K562 (cell line): ENCODE results near the gene CD164. TPM values are rescaled to one million over a fixed set of nuclear protein-coding genes. Genes with fewer than 3 reads are reported as not detected.
A peak's percentile ranks its signal among the peaks of the same experiment; 100 is the strongest.

Source experiments
- ATAC-seq: fragments of 200-7000 bp; cut with Tn5 transposase; 3 replicates; pipeline ENCODE4 v1.9.1; 2020; ENCODE audit warnings: moderate library complexity
- BruUV-seq: library from RNA; stranded (reverse); fragments of 400-500 nt; replicated peaks from 2 replicates; lab custom pipeline; 2021; lab: Mats Ljungman, UMichigan
- CTCF ChIA-PET: fragments of 300-600 bp; formaldehyde crosslinking; extraction: SDS; loops from one replicate; lab custom pipeline; 2021; ENCODE audit warnings: low intra/inter-chr PET ratio; lab: Yijun Ruan, JAX
- POLR2A ChIA-PET: fragments of 300-600, 350-650 bp; sonication (Branson Sonifier 250); formaldehyde crosslinking; extraction: SDS; loops from one replicate; lab custom pipeline; 2021; ENCODE audit warnings: antibody characterized with exemption, inconsistent platforms; lab: Yijun Ruan, JAX
- DNase-seq, 4 experiments: peaks; one replicate each; pipeline versions ENCODE4 v3.0.0 to v3.0.0-alpha.2; 2011 to 2018; ENCODE audit warnings: low spot score in 3 of 4, mixed read lengths in 3 of 4; ENCODE audit errors: extremely low read depth in 1 of 4
- FAIRE-seq: peaks from 2 replicates; lab custom pipeline; 2011; peaks lifted over from hg19 to GRCh38; lab: Jason Lieb, UNC
- H2AFZ ChIP-seq: 2 replicates; pipeline ENCODE4 v1.6.0; 2011; ENCODE audit warnings: low read depth, low read length, control low read depth, inconsistent platforms
- H3K27ac ChIP-seq: fragments of 200-600 bp; 3 replicates; pipeline ENCODE4 v1.8.0; 2011; ENCODE audit warnings: low read depth, mild to moderate bottlenecking, control low read depth, inconsistent platforms, low read length, moderate library complexity, mixed read lengths; ENCODE audit errors: extremely low read depth
- H3K27me3 ChIP-seq, 2 experiments: fragments of 300-600 bp in 1 of 2; 2 replicates in 1 of 2; 3 replicates in 1 of 2; pipeline versions ENCODE4 v1.6.0 to v1.8.0; 2011; ENCODE audit warnings: inconsistent platforms in 2 of 2, low read length in 2 of 2, mild to moderate bottlenecking in 1 of 2, mixed read lengths in 1 of 2, moderate library complexity in 1 of 2; ENCODE audit not compliant: control insufficient read depth in 2 of 2, insufficient read depth in 2 of 2
- H3K36me3 ChIP-seq: fragments of 300-600 bp; 3 replicates; pipeline ENCODE4 v1.8.0; 2011; ENCODE audit warnings: mild to moderate bottlenecking, low read length, inconsistent platforms; ENCODE audit not compliant: control insufficient read depth, insufficient read depth
- H3K4me1 ChIP-seq, 2 experiments: fragments of 200-600 bp in 1 of 2; replicated peaks in 1 of 2; 2 replicates in 1 of 2; 3 replicates in 1 of 2; pipeline versions ENCODE4 v1.5.1 to v1.8.0; 2011; ENCODE audit warnings: inconsistent platforms in 2 of 2, low read length in 2 of 2, mild to moderate bottlenecking in 1 of 2, mixed read lengths in 1 of 2, moderate library complexity in 1 of 2; ENCODE audit not compliant: control insufficient read depth in 2 of 2, insufficient read depth in 2 of 2
- H3K4me2 ChIP-seq: 2 replicates; pipeline ENCODE4 v1.6.1; 2011; ENCODE audit warnings: low read length, control low read depth, inconsistent platforms, mixed read lengths; ENCODE audit not compliant: insufficient read depth
- H3K4me3 ChIP-seq: fragments of 200-600 bp; sonication (generic), shearing (Covaris generic); 2 replicates; pipeline ENCODE4 v1.5.1; 2016; ENCODE audit warnings: control low read depth, inconsistent platforms
- H3K79me2 ChIP-seq: fragments of 200-600 bp; 3 replicates; pipeline ENCODE4 v1.8.0; 2011; ENCODE audit warnings: low read length, inconsistent platforms; ENCODE audit not compliant: control insufficient read depth, insufficient read depth
- H3K9ac ChIP-seq, 2 experiments: 2 replicates each; pipeline versions ENCODE4 v1.6.0 to v1.6.1; 2011; ENCODE audit warnings: low read depth in 2 of 2, low read length in 2 of 2, control low read depth in 1 of 2, inconsistent platforms in 1 of 2, mild to moderate bottlenecking in 1 of 2, mixed read lengths in 1 of 2; ENCODE audit not compliant: insufficient read depth in 1 of 2
- H3K9me1 ChIP-seq: one replicate; pipeline ENCODE4 v1.6.0; 2011; ENCODE audit warnings: inconsistent platforms, mild to moderate bottlenecking, low read length, moderate library complexity; ENCODE audit not compliant: control insufficient read depth, insufficient read depth
- H3K9me3 ChIP-seq: replicated peaks from 2 replicates; pipeline ENCODE4 v1.5.1; 2011; ENCODE audit warnings: low read depth, low read length, inconsistent platforms; ENCODE audit not compliant: control insufficient read depth, insufficient read depth
- H4K20me1 ChIP-seq: replicated peaks from 2 replicates; pipeline ENCODE4 v1.6.1; 2011; ENCODE audit warnings: low read length, inconsistent platforms, mixed read lengths; ENCODE audit not compliant: control insufficient read depth, insufficient read depth
- BRCA1 ChIP-seq, 2 experiments: fragments of 450-650 bp in 1 of 2; sonication (generic) in 1 of 2; formaldehyde crosslinking in 1 of 2; IDR thresholded peaks; 2 replicates each; pipeline versions ENCODE4 v1.5.0 to v1.6.1; 2017 to 2020; ENCODE audit warnings: mild to moderate bottlenecking in 1 of 2, missing genetic modification reagents in 1 of 2
- DACH1 ChIP-seq: fragments of 450-650 bp; IDR thresholded peaks from 2 replicates; pipeline ENCODE4 v1.6.1; 2018; ENCODE audit not compliant: partially characterized antibody
- EP400 ChIP-seq: fragments of 450-650 bp; IDR thresholded peaks from 2 replicates; pipeline ENCODE4 v1.6.1; 2017; ENCODE audit warnings: antibody characterized with exemption, mild to moderate bottlenecking, moderate library complexity
- ESRRB ChIP-seq: fragments of 250-450 bp; sonication (Bioruptor Pico); IDR thresholded peaks from 2 replicates; pipeline ENCODE4 v1.5.0; 2020; ENCODE audit warnings: mild to moderate bottlenecking, moderate library complexity, borderline replicate concordance
- HDAC1 ChIP-seq, 2 experiments: fragments of 450-650 bp; IDR thresholded peaks; 2 replicates each; pipeline ENCODE4 v1.6.1; 2016 to 2017; ENCODE audit warnings: inconsistent platforms in 1 of 2, mild to moderate bottlenecking in 1 of 2, moderate library complexity in 1 of 2
- KDM5B ChIP-seq: fragments of 200-600 bp; sonication (generic); IDR thresholded peaks from 2 replicates; pipeline ENCODE4 v1.6.1; 2012; ENCODE audit warnings: low read depth, mild to moderate bottlenecking, moderate library complexity, low read length, control low read depth, inconsistent platforms; ENCODE audit not compliant: insufficient replicate concordance
- MAFF ChIP-seq: IDR thresholded peaks from 2 replicates; pipeline ENCODE4 v1.6.1; 2012; ENCODE audit warnings: low read length, improper control_type of control experiment
- MEF2A ChIP-seq: IDR thresholded peaks from 2 replicates; pipeline ENCODE4 v1.6.1; 2011; ENCODE audit warnings: low read depth, mild to moderate bottlenecking, low read length, moderate library complexity; ENCODE audit not compliant: control insufficient read depth
- MYC ChIP-seq, 2 experiments: fragments of 250-450 bp in 1 of 2; sonication (Bioruptor Pico) in 1 of 2; IDR thresholded peaks; 2 replicates each; pipeline versions ENCODE4 v1.5.1 to v1.6.1; 2012 to 2021; ENCODE audit warnings: low read depth in 2 of 2, borderline replicate concordance in 1 of 2, improper control_type of control experiment in 1 of 2, low read length in 1 of 2, mild to moderate bottlenecking in 1 of 2, moderate library complexity in 1 of 2
- NBN ChIP-seq: fragments of 450-650 bp; IDR thresholded peaks from 2 replicates; pipeline ENCODE4 v1.6.1; 2016; ENCODE audit warnings: low read depth, mild to moderate bottlenecking
- NCOA1 ChIP-seq: fragments of 450-650 bp; IDR thresholded peaks from 2 replicates; pipeline ENCODE4 v1.6.1; 2016; ENCODE audit warnings: low read depth
- RB1 ChIP-seq: fragments of 450-650 bp; IDR thresholded peaks from 2 replicates; pipeline ENCODE4 v1.6.1; 2017; ENCODE audit warnings: low read depth, mild to moderate bottlenecking
- SIN3A ChIP-seq, 2 experiments: fragments of 150-350 bp in 1 of 2; IDR thresholded peaks; 2 replicates each; pipeline ENCODE4 v1.6.1; 2011 to 2016; ENCODE audit warnings: borderline replicate concordance in 2 of 2, low read depth in 2 of 2, low read length in 2 of 2, mild to moderate bottlenecking in 2 of 2, moderate library complexity in 2 of 2; ENCODE audit not compliant: control insufficient read depth in 1 of 2
- SMAD1 ChIP-seq: fragments of 150-350 bp; IDR thresholded peaks from 2 replicates; pipeline ENCODE4 v1.6.1; 2014; ENCODE audit warnings: low read length, low read depth; ENCODE audit not compliant: partially characterized antibody
- TAF1 ChIP-seq: IDR thresholded peaks from 2 replicates; pipeline ENCODE4 v1.6.1; 2011; ENCODE audit warnings: mild to moderate bottlenecking, low read length, moderate library complexity; ENCODE audit not compliant: insufficient read depth, control insufficient read depth, severe bottlenecking; ENCODE audit errors: extremely low read depth
- TCF7 ChIP-seq: sonication (generic); IDR thresholded peaks from 2 replicates; pipeline ENCODE4 v1.6.1; 2016; ENCODE audit warnings: antibody characterized with exemption, borderline replicate concordance
- ZFP30 ChIP-seq: fragments of 250-450 bp; sonication (Bioruptor Pico); IDR thresholded peaks from 2 replicates; pipeline ENCODE4 v1.8.0; 2022; ENCODE audit warnings: moderate library complexity, mild to moderate bottlenecking, inconsistent platforms, borderline replicate concordance
- WGBS: fragments of 100-300 bp; shearing (Covaris generic); methylation state at CpG from one replicate; pipeline ENCODE4 v1.1.6; 2016; ENCODE audit warnings: low coverage, mixed read lengths; ENCODE audit not compliant: insufficient coverage; ENCODE audit errors: missing lambda C conversion rate; 5-methylcytosine and 5-hydroxymethylcytosine counted together
- in situ Hi-C: fragments of 300-500 bp; cut with MboI; formaldehyde crosslinking; loops from 4 replicates; pipeline ENCODE4 v1.15.0; 2018; ENCODE audit warnings: inconsistent platforms, mixed read lengths
- intact Hi-C: fragments of 100-400 bp; cut with micrococcal nuclease; formaldehyde crosslinking; loops from 2 replicates; pipeline ENCODE4 v1.14.2; 2022
- polyA plus RNA-seq, 8 experiments: library from polyadenylated mRNA; depleted of rRNA in 4 of 8; stranded (reverse) in 5 of 8; unstranded in 3 of 8; fragments of >200 nt; fragmentation: Nextera tagmentation in 2 of 8; fragmentation: Illumina TruSeq in 1 of 8; extraction: Ambion mirVana in 2 of 8; extraction: Trizol in 1 of 8; gene quantifications; 2 replicates each; pipeline versions ENCODE4 v1.2.1 to v1.2.3, GENCODE V29; 2011 to 2014; ENCODE audit warnings: inconsistent platforms in 1 of 8, missing spikeins in 1 of 8
- total RNA-seq, 7 experiments: library from RNA; depleted of rRNA in 6 of 7; stranded (reverse); fragments of >200 nt in 6 of 7; fragmentation: Illumina TruSeq in 2 of 7; extraction: Trizol in 2 of 7; gene quantifications; 2 replicates each; pipeline versions ENCODE4 v1.2.1 to v1.2.3, GENCODE V29; 2011 to 2021; ENCODE audit warnings: low replicate concordance in 1 of 7

Gene CD164
- total and polyA plus RNA-seq, 9 of the 15 experiments (the other 6 are each of a cell fraction or from before 2014, with no cell fraction given) = 79.5 to 317 (median 165) TPM

DNA sequence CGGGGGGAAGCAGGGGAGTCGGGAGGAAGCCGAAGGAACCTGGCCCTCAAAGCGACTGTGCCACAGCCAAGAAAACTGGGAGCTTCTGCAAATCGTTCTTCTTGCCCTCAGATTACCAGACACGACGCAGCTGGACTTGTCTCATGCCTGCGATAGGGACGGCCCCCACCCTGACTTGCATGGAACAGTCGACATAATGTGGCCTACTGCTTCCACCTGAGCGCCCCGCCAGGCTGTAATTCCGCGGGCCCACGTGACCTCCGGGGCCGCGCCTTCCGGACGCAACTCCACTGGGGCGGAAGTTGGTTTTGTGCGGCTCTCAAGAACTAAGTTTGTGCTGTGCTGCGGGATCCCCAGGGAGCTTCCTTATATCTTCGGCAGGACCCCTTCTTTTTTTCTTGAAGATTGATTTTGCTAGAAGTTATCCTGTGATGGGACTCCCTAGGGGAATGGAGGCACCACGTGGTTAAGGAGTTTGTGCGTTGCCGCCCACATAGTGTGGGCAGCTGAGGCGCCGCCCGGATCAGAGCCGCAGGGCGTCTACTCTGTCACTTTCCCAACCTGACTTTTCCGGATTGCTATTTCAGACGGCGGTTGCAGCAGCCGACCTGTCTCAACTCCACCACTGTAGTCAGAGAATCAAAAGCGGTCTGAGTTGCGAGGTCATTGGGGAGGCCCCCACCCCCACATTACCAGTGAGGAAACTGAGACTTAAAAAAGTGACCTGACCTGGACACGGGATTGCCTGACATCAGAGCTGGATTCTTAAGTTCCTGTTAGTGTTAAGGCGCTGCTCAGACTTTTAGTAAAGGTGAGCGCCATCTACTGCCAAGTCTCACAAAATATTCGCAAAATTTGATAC, 540 bp upstream of the CD164 start:
- Histone ChIP-seq H4K20me1 (peaks cover 19% of the 10 kb centered on the region; the same call in 1 of the 2 replicates), H3K4me1 (peaks cover 4 to 26% of the 10 kb centered on the region in 2 experiments; a peak in 4 of 5 replicates), H3K27ac (peak overlapping the region; percentile 99), H3K9me3 (no peaks in the 10 kb centered on the region), H3K9ac (peak overlapping the region; percentile 96 to 98), H3K36me3 (peaks cover 34% of the 10 kb centered on the region), H3K79me2 (peaks cover 48% of the 10 kb centered on the region), H3K4me3 (peak overlapping the region; percentile 83), H3K9me1 (no peaks in the 10 kb centered on the region), H3K4me2 (peak overlapping the region; percentile 98), H3K27me3 (no peaks in the 10 kb centered on the region), H2AFZ (peak overlapping the region; percentile 99)
- CTCF ChIA-PET = interaction anchor here (3.2 kb wide), 1 partner anchor 195 kb away, joined by 21 read pairs; no protein-coding TSS in a partner anchor
- intact Hi-C loops = loop anchor here (1.0 to 10.0 kb wide), 6 partner anchors 58 to 838 kb away; partner anchors contain the start of genes CEP57L1, PPIL6, SESN1 and SMPD2
- ATAC-seq (peak; percentile 80), DNase-seq (peak; percentile 86 to 96 (median 91)), FAIRE-seq (peak; percentile 85)
- POLR2A ChIA-PET = interaction anchor here (0.5 to 3.0 kb wide), 26 partner anchors 9 to 1084 kb away, joined by 3 to 13 read pairs (median 4); partner anchors contain the start of genes CEP57L1, PPIL6, SESN1 and SMPD2
- BruUV-seq = TSS peak; percentile 91
- in situ Hi-C loops = loop anchor here (5.0 kb wide), 1 partner anchor 201 kb away; no protein-coding TSS in a partner anchor
- under 1% methylated on average over 42 of the region's 42 CpGs for WGBS
- TF ChIP-seq TAF1 = peak; percentile 44
- TF ChIP-seq MEF2A = no peak
- TF ChIP-seq NCOA1 = peak; percentile 45; the same call in 1 of the 2 replicates
- peak; percentile 45; the same call in 1 of the 2 replicates for TF ChIP-seq TCF7
- peak; percentile 97 for TF ChIP-seq EP400
- TF ChIP-seq HDAC1 (IDR thresholded peaks at IDR 0.05) = peak in 1 of 2 experiments; percentile 96; a peak in 2 of 4 replicates
- peak; percentile 95 for TF ChIP-seq MYC (IDR thresholded peaks at IDR 0.05; ENCODE audit: low read depth, low read length)
- peak; percentile 94 for TF ChIP-seq MYC (CRISPR knock-in tag; IDR thresholded peaks at IDR 0.05; ENCODE audit: borderline replicate concordance, low read depth)
- peak; percentile 77; the same call in 1 of the 2 replicates for TF ChIP-seq RB1
- peak; percentile 81 to 87; a peak in 2 of 4 replicates for TF ChIP-seq SIN3A (IDR thresholded peaks at IDR 0.05; ENCODE audit: borderline replicate concordance in 2 of 2, control insufficient read depth in 1 of 2, low read depth in 2 of 2, low read length in 2 of 2)
- TF ChIP-seq ESRRB (CRISPR knock-in tag) = no peak
- peak; percentile 69; the same call in 1 of the 2 replicates for TF ChIP-seq MAFF
- peak; percentile 64 for TF ChIP-seq KDM5B
- TF ChIP-seq SMAD1 = peak; percentile 9
- peak; percentile 76 for TF ChIP-seq NBN
- no peak for TF ChIP-seq DACH1
- no peak for TF ChIP-seq BRCA1 (IDR thresholded peaks at IDR 0.05)
- TF ChIP-seq BRCA1 (CRISPR knock-in tag; IDR thresholded peaks at IDR 0.05) = no peak; the same call in 1 of the 2 replicates
- TF ChIP-seq ZFP30 (CRISPR knock-in tag) = no peak
